ENCODE data around the gene POU2F1.
A peak's percentile ranks its signal among the peaks of the same experiment; 100 is the strongest.

POU2F1 gene

DNA sequence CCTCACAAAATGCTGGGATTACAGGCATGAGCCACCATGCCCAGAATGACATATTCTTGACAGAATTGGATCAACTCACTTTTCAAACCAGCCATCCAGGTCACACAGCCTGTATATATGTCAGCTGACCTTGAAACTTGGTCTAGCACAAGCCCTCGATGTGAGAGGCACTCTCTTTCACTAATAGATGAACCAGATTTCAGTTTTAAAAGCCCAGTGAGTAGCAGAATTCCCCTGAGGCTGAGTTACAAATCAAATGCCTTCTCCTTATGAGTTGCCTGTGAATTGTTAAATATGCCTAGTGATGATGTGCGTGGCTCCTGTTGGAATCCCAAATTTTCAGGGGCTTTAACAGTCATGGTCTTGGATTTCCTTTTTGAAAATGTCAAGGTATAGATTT lies 208.9 kb downstream of the POU2F1 start:
- no peak for DNase-seq

- DNase-seq = no peak
Observed at GRCh38 chr1:167430134-167430848, 209.6 kb downstream of the POU2F1 start.

GRCh38 chr1:167430849-167431242 lies 210.2 kb downstream of the POU2F1 start:
- DNase-seq = no peak

DNA sequence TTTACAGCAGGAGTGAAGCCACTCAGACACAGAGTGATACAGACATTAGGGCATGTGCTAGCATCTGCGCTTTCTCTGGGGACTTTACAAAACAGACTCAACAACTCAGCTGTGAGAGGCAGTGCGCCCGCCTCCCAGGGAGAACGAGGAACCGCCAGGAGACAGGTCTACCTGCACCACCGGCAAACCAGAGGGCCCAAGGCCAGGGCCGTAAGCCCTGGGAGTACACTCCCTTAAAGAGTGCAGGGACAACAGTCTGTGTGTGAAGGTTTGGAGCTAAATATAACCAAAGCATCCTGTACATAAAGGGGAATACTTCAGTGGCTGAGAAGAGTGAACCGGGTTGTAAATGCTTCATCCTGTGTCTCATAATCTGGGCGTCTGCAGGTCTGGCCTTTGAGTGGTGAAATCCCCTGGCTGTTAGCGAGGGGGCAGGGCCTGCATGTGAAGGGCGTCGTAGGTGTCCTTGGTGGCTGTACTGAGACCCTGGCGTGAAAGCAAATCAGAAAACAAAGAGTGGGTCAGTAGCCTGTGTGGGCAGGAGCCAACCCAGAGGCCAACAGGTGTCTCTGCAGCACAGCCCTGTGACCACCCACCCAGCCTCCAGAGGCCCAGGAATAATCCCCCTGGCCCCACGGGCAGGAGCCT lies 210.7 kb downstream of the POU2F1 start:
- no peak for DNase-seq

- no peak for DNase-seq
Observed at GRCh38 chr1:167431909-167432650, 211.4 kb downstream of the POU2F1 start.

- DNase-seq = no peak
Observed at GRCh38 chr1:167432780-167433179, 212.1 kb downstream of the POU2F1 start.

DNA sequence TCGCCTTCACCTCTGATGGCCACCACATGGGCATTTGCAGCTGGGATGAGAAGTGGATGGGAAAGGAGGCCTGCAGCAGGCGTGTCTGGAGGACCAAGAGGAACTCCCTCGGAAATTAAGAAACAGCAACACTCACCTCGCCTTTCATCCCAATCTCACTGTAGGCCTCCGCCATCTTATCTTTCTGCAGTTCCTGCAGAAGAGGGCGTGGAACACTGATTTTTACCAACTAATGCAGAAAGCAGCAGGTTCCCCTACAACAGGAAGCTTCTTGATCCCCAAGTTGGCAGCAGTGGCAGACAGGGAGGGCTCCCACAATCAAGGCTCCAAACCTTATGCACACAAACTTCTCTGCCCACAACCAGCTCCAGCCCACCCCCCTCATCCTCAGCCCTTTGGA lies 213.2 kb downstream of the POU2F1 start:
- no peak for DNase-seq

DNA sequence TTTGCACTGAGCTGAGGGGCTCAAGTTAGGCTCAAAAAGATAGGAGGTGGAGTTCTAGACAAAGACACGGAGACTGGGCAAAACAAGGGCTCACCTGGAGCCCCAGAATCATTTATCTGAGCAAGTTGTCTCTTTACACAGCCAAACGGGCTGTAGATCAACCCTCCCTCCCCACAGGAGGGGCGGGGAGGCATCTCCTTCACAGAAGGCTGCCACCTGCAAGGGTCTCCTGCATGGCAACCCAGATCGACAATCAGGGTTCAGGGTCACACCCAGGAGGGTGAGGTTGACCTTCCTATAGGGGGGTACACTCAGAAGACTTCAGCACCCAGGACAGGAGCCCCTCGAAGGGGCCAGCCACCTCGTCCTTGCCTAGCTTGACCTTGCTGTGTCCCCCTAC lies 213.6 kb downstream of the POU2F1 start:
- DNase-seq = no peak

DNA sequence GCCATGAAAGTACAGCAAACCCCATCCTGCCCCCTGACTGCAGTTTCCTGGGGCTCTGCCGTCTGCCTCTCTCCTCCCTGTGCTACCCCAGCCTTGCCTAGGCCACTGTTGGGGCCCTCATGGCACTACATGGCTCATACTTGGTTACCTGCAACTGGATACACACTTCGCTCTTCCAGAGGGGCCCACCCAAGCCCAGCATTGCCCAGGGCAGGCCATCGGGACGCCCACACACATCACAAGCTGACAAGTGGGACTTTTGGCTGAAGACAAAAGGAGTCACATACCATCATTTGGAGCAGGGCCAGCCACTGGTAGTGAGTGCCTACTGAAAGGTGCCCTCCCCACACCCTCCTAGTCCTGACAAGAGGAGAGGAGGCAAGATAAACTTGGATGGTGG lies 214.8 kb downstream of the POU2F1 start:
- no peak for DNase-seq

- DNase-seq = no peak
Observed at GRCh38 chr1:167438171-167439138, 217.8 kb downstream of the POU2F1 start.

GRCh38 chr1:167439301-167439988 lies 218.8 kb downstream of the POU2F1 start:
- no peak for DNase-seq

DNA sequence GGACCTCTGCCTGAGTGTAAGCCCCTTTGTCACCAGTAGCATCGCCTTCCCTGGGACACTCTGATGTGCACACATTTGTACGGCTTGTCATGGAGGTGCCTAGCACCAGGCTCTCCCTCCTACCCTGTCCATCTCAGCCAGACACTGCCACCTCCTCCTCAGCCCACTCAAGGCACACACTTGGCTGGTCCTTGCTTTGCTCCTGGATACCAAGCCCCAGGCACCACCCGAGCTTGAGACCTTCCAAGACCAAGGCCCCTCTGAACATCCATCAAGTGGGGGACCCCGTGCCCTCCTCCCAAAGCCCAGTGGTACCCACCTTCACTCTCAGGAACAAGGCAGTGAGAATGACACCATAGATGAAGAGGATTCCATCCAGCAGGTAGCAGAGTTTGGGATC lies 219.7 kb downstream of the POU2F1 start:
- DNase-seq = no peak

GRCh38 chr1:167440776-167441175 lies 220.1 kb downstream of the POU2F1 start:
- no peak for DNase-seq

DNA sequence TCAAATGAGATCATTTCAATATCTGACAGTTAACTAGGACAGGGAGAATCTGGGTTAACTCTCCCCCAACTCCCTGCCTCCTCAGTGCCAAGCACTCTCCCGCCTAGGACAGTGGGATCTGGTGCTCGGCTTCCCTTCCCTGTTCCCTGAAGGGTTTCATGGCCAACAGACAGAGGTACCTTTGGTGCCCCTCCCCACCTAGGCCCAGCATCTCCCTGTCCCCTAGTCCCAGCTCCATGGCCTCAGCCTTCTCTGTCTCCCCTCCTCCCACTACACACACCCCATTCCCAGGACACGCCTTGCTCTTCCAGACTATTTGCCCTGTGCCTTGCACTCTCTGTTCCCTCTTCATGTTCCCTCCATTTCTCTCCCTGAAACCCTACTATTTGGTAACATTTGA lies 220.5 kb downstream of the POU2F1 start:
- DNase-seq = no peak

DNA sequence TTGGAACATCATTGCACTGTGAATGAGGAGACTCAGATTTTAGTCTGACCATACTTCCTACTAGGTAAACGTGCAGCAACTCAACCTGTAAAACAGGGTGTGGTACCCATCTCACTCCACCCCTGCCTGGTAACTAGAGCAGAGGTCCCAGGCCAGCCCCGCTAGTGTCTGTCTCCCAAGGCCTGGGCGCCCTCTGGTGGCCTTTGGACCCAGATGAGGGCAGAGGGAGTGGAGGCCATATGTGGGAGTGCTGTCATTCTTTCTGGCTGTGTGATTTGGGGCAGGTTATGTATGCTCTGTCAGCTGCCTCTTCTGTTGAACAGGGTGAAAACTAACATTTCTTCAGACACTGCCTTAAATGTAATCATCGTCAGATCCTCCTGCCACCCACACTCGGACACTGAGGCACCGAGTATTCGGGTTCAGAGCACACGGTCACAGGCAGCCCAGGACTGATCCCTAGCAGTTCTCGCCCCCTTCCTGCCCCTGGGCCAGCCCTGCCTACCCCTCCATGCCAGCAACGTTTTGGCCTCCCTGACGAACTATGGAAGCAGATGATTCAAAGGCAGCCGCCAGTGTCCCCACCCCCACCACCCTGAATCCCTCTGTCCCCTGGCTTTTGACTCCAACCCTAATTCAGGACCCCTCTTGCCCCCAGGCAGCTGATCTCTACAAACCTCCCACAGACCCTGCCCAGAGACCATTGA lies 221.6 kb downstream of the POU2F1 start:
- DNase-seq = peak; percentile 51

DNA sequence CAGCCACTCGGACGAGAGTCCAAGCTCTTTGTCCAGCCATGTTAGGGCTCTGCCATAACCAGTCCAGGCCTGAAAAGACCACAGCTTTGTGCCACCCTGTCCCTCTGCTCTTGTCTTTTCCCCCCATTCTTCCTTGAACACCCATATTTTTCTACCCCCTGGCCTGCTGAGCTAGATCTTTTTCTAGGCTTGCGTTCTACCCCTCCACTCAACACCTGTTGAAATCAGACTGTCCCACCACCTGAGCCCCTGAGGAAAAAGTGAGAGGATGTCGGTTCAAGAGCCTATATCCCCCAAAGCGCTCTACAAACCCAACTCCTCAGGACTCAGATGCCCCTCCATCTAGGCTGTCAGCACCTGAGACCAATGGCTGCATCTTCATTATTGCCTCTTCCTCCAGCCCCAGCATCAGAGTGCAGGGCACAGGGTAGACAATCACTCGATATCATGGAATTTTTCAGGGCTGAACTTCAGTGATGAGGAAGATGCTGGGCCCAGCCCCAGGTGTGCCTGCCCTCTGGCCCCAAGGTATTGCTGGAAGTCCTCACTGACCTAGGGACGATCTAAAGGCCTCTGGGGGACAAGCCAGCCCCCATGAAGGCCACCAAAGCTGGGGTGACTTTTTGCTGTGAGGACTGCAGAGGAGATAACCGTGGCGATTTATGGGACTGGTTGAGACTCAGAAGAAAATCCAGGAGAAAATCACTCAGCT lies 222.3 kb downstream of the POU2F1 start:
- DNase-seq = no peak

DNA sequence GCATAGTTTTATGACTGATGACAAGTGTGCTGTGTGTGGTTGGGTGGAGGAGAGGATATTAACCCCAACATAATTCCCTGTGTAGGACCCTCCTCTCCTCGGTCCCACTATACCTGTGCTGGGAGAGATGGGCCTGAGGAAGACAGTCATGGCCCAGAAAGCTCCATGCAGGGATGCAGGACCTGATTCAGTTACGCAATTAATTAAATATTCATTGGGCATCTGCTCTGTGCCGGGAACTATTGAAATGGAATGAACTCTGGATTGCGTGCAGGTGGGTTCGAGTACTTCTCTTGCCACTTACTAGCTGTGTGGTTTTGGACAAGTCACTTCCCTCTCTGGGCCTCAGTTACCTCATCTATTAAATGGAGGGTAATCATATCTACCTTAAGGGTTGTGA lies 223.1 kb downstream of the POU2F1 start:
- DNase-seq = no peak

DNA sequence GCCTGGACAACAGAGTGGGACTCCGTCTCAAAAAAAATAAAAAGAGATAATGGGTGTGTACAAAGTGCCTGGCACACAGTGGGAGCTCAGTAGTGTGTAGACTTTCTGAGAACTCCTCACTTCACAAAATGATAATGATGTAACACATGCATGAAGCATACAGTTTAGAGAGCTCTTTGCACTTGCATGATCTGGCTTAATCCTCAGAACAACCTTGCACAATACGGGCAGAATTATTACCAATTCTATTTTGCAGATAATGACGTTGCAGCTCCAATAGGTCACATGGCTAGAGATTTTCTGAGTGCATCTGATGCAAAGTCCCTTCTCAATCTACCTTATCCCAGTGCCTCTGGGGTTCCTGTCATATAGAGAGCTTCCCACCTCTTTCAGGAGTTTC lies 226.3 kb downstream of the POU2F1 start:
- DNase-seq = no peak

DNA sequence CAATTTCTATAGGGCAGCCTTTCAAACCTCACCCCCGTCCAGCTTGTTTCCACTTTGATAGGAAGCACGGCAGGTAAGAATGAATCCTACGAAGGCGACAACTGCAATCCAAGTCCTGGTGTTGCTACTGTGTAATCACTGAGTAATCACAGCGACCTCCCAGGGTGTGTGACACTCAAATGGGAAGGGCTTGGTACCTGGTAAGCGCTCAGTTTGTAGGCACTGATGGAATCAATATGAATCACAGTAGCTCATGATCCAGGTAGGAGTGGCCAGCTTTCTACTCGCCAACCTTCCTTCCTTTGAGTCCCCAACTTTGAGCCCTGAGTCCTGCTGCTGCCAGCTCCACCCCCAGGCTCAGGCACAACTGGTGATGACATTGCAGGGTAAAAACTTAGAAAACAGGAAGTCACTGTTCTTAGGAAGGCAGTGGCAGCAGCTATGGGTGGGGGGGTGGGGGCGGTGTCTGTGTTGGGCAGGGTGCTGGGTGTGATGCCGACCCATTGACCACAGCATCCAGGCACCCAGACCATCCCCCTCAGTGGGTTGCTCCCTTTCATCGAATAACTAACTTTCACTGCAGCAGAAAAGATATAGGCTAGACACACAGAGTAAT lies 226.9 kb downstream of the POU2F1 start:
- DNase-seq = no peak

DNA sequence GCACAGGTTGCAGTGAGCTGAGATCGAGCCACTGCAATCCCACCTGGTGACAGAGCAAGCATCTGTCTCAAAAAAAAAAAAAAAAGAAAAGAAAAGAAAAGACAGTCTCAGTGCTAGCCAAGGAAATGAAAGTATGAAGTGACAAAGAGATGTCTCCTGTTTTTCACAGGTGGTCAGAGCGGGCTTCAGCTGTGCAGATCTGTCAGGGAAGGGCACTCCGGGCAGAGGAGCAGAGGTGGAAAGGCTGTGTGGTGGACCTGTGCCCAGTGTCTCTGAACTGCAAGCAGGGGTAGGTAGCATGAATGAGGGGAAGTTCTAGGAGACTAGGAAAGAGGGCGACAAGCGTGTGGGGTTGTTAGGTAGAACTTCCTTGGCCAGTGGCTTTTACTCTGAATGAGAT lies 230.2 kb downstream of the POU2F1 start:
- DNase-seq = no peak

GRCh38 chr1:167452483-167452882 lies 231.8 kb downstream of the POU2F1 start:
- no peak for DNase-seq
